Neural progenitor cell (in vitro differentiated cells): ENCODE measurements around the gene PLPPR3. TPM values are rescaled to one million over a fixed set of nuclear protein-coding genes. Genes with fewer than 3 reads are reported as not detected.

Experiments
- DNase-seq: peaks from one replicate; pipeline ENCODE4 v3.0.0-alpha.2; 2016; ENCODE audit warnings: low spot score
- H2AFZ ChIP-seq: fragments of 200-600 bp; sonication (generic); replicated peaks from 2 replicates; pipeline ENCODE4 v1.6.1; 2016; ENCODE audit warnings: antibody characterized with exemption
- H3F3A ChIP-seq: fragments of 200-600 bp; sonication (generic); 2 replicates; pipeline ENCODE4 v1.6.1; 2016; ENCODE audit warnings: antibody characterized with exemption, low read depth
- H3K27ac ChIP-seq: fragments of 200-600 bp; sonication (generic); 2 replicates; pipeline ENCODE4 v1.5.1; 2016; ENCODE audit warnings: mild to moderate bottlenecking
- H3K27me3 ChIP-seq: fragments of 200-600 bp; sonication (generic); 2 replicates; pipeline ENCODE4 v1.6.1; 2016; ENCODE audit warnings: mild to moderate bottlenecking, moderate library complexity
- H3K36me3 ChIP-seq: fragments of 200-600 bp; sonication (generic); 2 replicates; pipeline ENCODE4 v1.5.1; 2016
- H3K4me1 ChIP-seq: fragments of 200-600 bp; sonication (generic); 2 replicates; pipeline ENCODE4 v1.6.1; 2016; ENCODE audit warnings: mixed run types
- H3K4me2 ChIP-seq: fragments of 200-600 bp; sonication (generic); 2 replicates; pipeline ENCODE4 v1.6.1; 2016
- H3K4me3 ChIP-seq: fragments of 200-600 bp; sonication (generic); 2 replicates; pipeline ENCODE4 v1.5.1; 2016
- H3K79me2 ChIP-seq: fragments of 200-600 bp; sonication (generic); 2 replicates; pipeline ENCODE4 v1.6.1; 2016; ENCODE audit warnings: low read depth
- H3K9ac ChIP-seq: fragments of 200-600 bp; sonication (generic); 2 replicates; pipeline ENCODE4 v1.6.1; 2016
- H3K9me3 ChIP-seq: fragments of 200-600 bp; sonication (generic); 2 replicates; pipeline ENCODE4 v1.5.1; 2016; ENCODE audit warnings: low read depth
- H4K20me1 ChIP-seq: fragments of 200-600 bp; sonication (generic); 2 replicates; pipeline ENCODE4 v1.6.1; 2016; ENCODE audit warnings: low read depth
- H3K27ac Mint-ChIP-seq: 3 replicates; pipeline ENCODE4 v1.8.0; 2021; ENCODE audit warnings: mixed read lengths
- H3K27me3 Mint-ChIP-seq: 2 replicates; pipeline ENCODE4 v1.8.0; 2022; ENCODE audit warnings: low read depth, mild to moderate bottlenecking, inconsistent platforms, moderate library complexity, mixed read lengths; ENCODE audit not compliant: insufficient read depth
- H3K36me3 Mint-ChIP-seq: 3 replicates; pipeline ENCODE4 v1.8.0; 2021; ENCODE audit warnings: mixed read lengths
- H3K4me1 Mint-ChIP-seq: 3 replicates; pipeline ENCODE4 v1.8.0; 2021; ENCODE audit warnings: mixed read lengths
- H3K4me3 Mint-ChIP-seq: 3 replicates; pipeline ENCODE4 v1.8.0; 2021; ENCODE audit warnings: mild to moderate bottlenecking, moderate library complexity, mixed read lengths
- H3K9me3 Mint-ChIP-seq: 3 replicates; pipeline ENCODE4 v1.8.0; 2020; ENCODE audit warnings: mixed read lengths
- EZH2 ChIP-seq: fragments of 200-600 bp; sonication (generic); IDR thresholded peaks from 2 replicates; pipeline ENCODE4 v1.6.1; 2017; ENCODE audit warnings: antibody characterized with exemption, mild to moderate bottlenecking, moderate library complexity
- EZH2phosphoT487 ChIP-seq: fragments of 200-600 bp; sonication (generic); IDR thresholded peaks from 2 replicates; pipeline ENCODE4 v1.6.1; 2017; ENCODE audit warnings: antibody characterized with exemption
- total RNA-seq: library from RNA; depleted of rRNA; stranded (reverse); fragments of >200 nt; gene quantifications from 2 replicates; pipeline ENCODE4 v1.2.3, GENCODE V29; 2015; ENCODE audit warnings: low replicate concordance
- TF ChIP-seq, protein P1 (sequence below): fragments of 200-600 bp; sonication (generic); IDR thresholded peaks from 2 replicates; pipeline ENCODE4 v1.5.1; 2017; ENCODE audit warnings: antibody characterized with exemption, mild to moderate bottlenecking

Gene PLPPR3
- total RNA-seq, 1 donor from 2014 or later, result 15.6 TPM

DNA sequence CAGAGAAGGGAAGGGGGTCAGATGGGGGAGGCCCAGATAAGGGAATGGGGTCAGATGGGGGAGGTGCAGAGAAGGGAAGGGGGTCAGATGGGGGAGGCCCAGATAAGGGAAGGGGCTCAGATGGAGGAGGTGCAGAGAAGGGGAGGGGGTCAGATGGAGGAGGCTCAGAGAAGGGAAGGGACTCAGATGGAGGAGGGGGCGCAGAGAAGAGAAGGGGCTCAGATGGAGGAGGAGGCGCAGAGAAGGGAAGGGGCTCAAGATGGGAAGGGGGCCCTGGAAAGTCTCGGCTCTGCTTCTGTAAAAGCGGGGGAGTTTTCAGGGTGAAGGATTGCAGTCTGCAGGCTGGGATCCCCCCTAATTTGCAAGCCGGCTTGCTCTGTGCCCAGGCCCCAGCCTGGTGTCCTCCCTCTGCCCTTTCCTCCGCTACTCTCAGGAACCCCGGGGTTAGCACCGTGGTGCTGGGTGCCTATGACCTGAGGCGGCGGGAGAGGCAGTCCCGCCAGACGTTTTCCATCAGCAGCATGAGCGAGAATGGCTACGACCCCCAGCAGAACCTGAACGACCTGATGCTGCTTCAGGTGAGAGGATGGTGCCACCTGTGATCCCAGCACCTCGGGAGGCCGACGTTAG, 7.5 kb upstream of the PLPPR3 start:
- H3K4me2 ChIP-seq, result no peak overlapping the region
- no peak overlapping the region for H2AFZ ChIP-seq
- H3K9me3 Mint-ChIP-seq, result no peaks in the 10 kb centered on the region
- no peaks in the 10 kb centered on the region for H3F3A ChIP-seq
- H3K27me3 ChIP-seq, result no peaks in the 10 kb centered on the region
- H3K36me3 ChIP-seq, result no peaks in the 10 kb centered on the region
- no peaks in the 10 kb centered on the region for H4K20me1 ChIP-seq
- peaks cover 2% of the 10 kb centered on the region for H3K4me1 Mint-ChIP-seq
- peaks cover 4% of the 10 kb centered on the region for H3K27me3 Mint-ChIP-seq
- no peak overlapping the region for H3K27ac ChIP-seq
- H3K4me3 ChIP-seq, result no peak overlapping the region
- H3K9me3 ChIP-seq, result no peaks in the 10 kb centered on the region
- no peaks in the 10 kb centered on the region for H3K36me3 Mint-ChIP-seq
- peak overlapping the region; percentile 62 for H3K4me3 Mint-ChIP-seq
- TF ChIP-seq, protein P1, sequence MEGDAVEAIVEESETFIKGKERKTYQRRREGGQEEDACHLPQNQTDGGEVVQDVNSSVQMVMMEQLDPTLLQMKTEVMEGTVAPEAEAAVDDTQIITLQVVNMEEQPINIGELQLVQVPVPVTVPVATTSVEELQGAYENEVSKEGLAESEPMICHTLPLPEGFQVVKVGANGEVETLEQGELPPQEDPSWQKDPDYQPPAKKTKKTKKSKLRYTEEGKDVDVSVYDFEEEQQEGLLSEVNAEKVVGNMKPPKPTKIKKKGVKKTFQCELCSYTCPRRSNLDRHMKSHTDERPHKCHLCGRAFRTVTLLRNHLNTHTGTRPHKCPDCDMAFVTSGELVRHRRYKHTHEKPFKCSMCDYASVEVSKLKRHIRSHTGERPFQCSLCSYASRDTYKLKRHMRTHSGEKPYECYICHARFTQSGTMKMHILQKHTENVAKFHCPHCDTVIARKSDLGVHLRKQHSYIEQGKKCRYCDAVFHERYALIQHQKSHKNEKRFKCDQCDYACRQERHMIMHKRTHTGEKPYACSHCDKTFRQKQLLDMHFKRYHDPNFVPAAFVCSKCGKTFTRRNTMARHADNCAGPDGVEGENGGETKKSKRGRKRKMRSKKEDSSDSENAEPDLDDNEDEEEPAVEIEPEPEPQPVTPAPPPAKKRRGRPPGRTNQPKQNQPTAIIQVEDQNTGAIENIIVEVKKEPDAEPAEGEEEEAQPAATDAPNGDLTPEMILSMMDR, result no peak
- TF ChIP-seq EZH2 (no peak), EZH2phosphoT487 (no peak)
- no peaks in the 10 kb centered on the region for H3K79me2 ChIP-seq
- no peak overlapping the region for H3K9ac ChIP-seq
- no peaks in the 10 kb centered on the region for H3K4me1 ChIP-seq
- DNase-seq, result no peak
- H3K27ac Mint-ChIP-seq, result no peak overlapping the region

DNA sequence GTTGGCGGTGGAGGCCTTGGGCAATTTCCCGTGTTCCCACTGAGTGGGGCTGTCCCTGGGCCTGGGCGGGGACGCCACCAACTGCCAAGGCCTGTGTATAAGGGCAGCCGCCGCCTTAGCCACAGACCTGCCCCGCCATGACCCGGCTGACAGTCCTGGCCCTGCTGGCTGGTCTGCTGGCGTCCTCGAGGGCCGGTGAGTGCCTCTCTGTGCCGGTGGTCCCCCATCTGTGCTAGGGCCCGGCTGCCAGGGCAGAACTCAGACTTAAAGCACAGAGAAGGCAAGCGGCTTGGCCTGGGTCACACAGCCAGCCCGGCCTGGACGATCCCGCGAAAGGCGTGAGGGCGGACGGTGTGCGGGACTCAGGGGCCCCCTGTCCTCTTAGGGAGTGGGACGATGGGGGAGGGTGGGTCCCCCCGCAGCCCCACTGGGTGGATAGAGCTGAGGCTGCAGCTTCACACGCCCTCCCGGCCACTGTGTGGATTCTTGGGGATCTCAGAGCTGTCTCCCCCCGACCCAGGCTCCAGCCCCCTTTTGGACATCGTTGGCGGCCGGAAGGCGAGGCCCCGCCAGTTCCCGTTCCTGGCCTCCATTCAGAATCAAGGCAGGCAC, 6.1 kb upstream of the PLPPR3 start, which contains the start of gene AZU1:
Gene AZU1, plus strand, starts transcription at position 128 of the 612 bp plus-strand sequence. Its CDS starts 10 bp downstream, at position 138.
- TF ChIP-seq EZH2 (no peak), EZH2phosphoT487 (no peak)
- TF ChIP-seq, protein P1, result no peak
- Histone ChIP-seq H3K4me3 (no peak within 1 kb of the TSS), H3K27me3 (no peaks in the 10 kb centered on the region), H3K9me3 (no peaks in the 10 kb centered on the region), H3F3A (peaks cover 9% of the 10 kb centered on the region), H2AFZ (no peak within 1 kb of the TSS), H3K4me2 (no peak within 1 kb of the TSS), H3K9ac (no peak within 1 kb of the TSS), H4K20me1 (no peaks in the 10 kb centered on the region), H3K79me2 (no peaks in the 10 kb centered on the region), H3K27ac (no peak within 1 kb of the TSS), H3K36me3 (no peaks in the 10 kb centered on the region), H3K4me1 (peaks cover 11% of the 10 kb centered on the region)
- Mint-ChIP-seq H3K27ac (no peak within 1 kb of the TSS), H3K4me1 (peaks cover 10% of the 10 kb centered on the region), H3K27me3 (peaks cover 8% of the 10 kb centered on the region), H3K4me3 (no peak within 1 kb of the TSS), H3K9me3 (no peaks in the 10 kb centered on the region), H3K36me3 (no peaks in the 10 kb centered on the region)
- DNase-seq, result no peak

DNA sequence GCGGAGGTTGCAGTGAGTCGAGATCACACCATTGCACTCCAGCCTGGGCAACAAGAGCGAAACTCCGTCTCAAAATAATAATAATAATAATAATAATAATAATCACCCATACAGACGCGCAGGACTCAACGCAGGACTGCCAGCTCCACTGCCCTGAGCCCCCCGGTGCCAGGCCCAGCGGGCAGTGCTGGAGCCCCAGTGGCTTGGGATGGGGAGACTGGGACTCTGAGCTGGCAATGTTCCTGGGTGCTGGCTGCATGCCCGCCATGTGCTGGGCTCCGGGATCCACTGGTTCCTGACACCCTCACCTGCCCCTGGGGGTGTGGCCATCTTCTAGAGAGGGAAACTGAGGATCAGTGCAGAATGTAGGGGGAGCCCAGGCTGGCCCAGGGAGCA, 5.6 kb upstream of the PLPPR3 start:
- Mint-ChIP-seq H3K4me3 (no peak overlapping the region), H3K27ac (no peak overlapping the region), H3K27me3 (peaks cover 8% of the 10 kb centered on the region), H3K36me3 (no peaks in the 10 kb centered on the region), H3K9me3 (no peaks in the 10 kb centered on the region), H3K4me1 (peaks cover 10% of the 10 kb centered on the region)
- TF ChIP-seq EZH2phosphoT487, result no peak
- no peak for TF ChIP-seq EZH2
- TF ChIP-seq, protein P1, result no peak
- Histone ChIP-seq H4K20me1 (no peaks in the 10 kb centered on the region), H3K27me3 (no peaks in the 10 kb centered on the region), H3K4me2 (no peak overlapping the region), H3K79me2 (no peaks in the 10 kb centered on the region), H3F3A (peaks cover 14% of the 10 kb centered on the region), H3K9ac (no peak overlapping the region), H3K27ac (no peak overlapping the region), H3K36me3 (no peaks in the 10 kb centered on the region), H3K9me3 (no peaks in the 10 kb centered on the region), H3K4me3 (no peak overlapping the region), H2AFZ (no peak overlapping the region), H3K4me1 (peaks cover 16% of the 10 kb centered on the region)
- DNase-seq, result no peak
